Posterior cingulate gyrus (tissue), 11 donors: Measurements from ENCODE around the gene BBIP1.

Experiments
- DNase-seq, 10 donors: peaks; one replicate each; pipeline versions ENCODE4 v3.0.0 to v3.0.0-alpha.2; 2020 to 2021; ENCODE audit warnings: mixed read lengths in 3 of 10
- intact Hi-C: fragments of 100-400 bp; cut with DNase I; formaldehyde crosslinking; loops from one replicate; pipeline ENCODE4 v1.15.1; 2023

Gene BBIP1

DNA sequence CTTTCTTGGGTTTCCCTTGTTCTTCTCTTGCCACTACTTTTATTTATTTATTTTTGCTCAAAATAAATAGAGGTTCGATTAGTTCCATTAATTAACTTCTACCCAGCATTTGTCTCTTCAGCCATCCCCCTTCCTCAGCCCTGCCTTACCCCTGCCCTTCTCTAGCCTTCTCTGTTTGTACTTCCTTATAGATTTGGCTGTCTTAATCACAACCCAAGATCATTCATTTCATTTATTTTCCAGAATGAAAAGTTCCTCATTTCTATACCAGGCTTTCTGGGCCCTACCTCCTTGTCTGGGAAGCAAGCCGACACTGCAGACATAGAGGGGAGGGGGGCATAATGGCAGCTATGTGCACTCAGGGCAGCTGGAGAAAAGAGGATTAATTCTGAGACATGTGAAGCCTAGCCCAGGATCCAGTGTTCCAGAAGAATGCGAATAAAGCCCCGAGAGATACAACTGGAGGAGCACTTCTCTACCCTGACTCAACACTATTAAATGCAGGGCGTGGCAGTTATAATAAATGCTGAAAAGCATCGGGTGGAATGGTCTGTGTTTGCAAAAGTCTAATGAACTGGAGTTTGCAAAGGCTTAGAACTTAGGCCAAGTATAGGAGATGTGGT lies 53.7 kb downstream of the BBIP1 start:
- intact Hi-C loops: no loop called here
- no peak for DNase-seq

GRCh38 chr10:110864662-110865140 lies 54.3 kb downstream of the BBIP1 start:
- DNase-seq: no peak
- intact Hi-C loops: no loop called here

DNA sequence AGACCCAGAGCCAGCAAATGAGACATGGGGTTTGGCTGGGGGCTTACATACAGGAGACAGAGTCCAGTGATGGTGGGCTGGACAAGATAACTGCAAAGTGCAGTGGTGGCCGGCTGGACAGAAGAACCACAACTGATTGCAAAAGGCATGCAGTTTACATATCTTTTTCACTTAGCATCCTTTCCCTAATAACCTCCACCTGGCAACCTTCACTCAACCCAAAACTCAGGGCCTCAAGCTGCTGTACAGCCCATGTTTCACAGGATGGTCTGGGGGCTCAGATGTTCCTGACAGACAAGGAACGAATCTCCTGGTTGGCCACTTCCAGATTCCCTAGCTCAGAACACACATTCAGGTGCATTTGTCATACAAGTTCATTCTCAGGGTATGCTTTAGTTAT lies 55.0 kb downstream of the BBIP1 start:
- DNase-seq: no peak
- intact Hi-C loops: no loop called here

DNA sequence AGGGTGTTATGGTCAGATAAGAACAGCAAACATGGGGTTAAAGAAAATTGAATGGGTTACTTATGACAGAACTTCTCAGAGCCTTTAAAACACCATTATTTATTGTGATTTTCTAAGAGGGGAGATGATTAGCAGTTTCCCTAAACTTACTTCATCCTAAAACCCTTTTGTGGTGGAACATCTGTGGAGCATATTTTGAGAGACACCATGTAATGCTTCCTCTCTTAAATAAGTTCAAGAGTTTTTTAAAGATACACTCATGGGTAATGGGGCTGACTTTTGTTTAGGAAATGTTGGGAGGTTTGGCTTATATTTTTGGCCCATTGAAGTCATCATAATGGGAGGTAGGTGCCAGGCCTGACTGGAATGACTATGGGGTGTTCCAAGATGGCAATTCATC lies 55.6 kb downstream of the BBIP1 start:
- DNase-seq: no peak
- intact Hi-C loops: no loop called here

DNA sequence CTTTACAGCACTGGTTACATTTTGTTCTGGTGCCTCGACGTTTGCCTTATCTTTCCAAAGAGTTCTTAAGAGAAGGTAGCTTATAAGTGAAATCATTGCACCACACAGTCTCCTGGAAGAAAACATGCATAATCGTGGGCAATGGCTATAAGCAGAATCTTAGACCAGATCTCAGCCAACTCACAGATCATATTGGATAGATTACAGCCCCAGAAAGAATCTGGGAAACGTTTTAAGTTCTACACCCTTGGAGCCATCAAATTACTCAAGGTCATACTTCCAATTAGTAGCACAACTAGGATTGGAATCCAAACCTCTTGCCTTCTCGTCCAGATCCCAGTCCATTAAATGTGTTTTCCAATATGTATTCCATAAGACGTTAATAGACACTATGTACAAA lies 56.0 kb downstream of the BBIP1 start:
- intact Hi-C loops: no loop called here
- no peak for DNase-seq

GRCh38 chr10:110861930-110862649 lies 56.9 kb downstream of the BBIP1 start:
- no peak for DNase-seq
- intact Hi-C loops: no loop called here

- intact Hi-C loops: no loop called here
- no peak for DNase-seq
Observed at GRCh38 chr10:110861476-110861875, 57.5 kb downstream of the BBIP1 start.

DNA sequence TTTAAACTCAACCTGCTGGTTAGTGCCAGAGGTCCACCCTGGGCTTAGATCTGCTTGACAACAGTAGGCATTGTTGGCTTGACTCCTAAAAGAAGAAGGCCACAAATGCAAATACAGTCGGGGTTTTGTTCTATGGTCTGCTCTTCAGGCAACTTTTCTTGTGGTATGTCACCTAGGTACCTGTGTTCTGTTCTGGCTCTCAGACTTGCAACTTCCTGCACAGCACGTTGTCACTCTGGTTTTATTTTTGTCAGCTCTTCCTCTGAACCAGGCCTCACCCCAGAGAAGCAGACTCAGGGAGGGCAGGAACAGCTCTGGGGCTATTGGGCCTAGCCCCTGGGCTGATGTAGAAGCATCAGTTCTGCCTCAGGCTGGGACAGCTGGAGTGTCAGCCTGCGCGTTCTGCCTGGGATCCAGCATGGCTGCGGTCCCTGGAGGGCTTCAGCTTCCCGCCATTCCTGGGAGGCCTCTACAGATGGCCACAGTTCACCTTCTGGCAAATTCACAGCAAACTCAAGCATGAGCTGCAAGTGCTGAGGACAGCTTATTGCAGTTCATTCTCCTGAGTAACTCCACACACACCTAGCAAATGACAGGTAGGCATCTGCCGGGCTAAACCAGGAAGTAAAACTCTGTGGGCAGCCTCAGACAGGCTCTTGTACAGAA lies 58.3 kb downstream of the BBIP1 start:
- intact Hi-C loops: no loop called here
- DNase-seq: no peak

- DNase-seq: no peak
- intact Hi-C loops: no loop called here
Observed at GRCh38 chr10:110859973-110860376, 59.0 kb downstream of the BBIP1 start.

GRCh38 chr10:110859206-110859972 lies 59.6 kb downstream of the BBIP1 start:
- peak in 1 of 10 donors; percentile 84 for DNase-seq

DNA sequence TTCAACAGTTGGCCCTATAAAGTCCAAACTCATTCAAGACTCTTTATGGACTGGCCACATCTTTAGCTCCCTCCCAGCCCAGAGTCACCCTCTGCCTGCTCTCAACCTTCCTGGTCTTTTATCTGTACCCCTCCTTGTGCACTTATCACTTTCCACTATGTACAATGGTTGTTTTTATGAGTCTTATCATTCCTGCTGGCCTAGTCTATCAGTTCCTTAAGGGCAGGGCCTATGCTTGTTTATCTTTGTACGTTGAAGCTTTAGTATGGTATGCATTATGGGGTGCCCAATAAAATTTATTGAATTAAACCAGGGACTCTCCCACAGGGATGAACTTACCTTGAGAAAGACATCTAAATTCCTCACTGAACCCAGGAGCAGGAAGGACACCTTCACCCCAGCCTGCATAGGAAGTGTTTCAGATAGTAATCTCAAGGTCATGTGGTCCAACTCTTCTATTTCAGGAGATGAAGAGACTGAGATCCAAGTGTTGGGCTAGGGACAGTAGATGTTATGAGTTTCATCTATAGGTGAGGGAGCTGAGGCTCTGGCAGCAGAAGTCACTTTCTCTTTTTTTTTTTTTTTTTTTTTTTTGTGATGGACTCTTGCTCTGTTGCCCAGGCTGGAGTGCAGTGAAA lies 60.6 kb downstream of the BBIP1 start:
- intact Hi-C loops: no loop called here
- no peak for DNase-seq

More at GRCh38 chr10:110859206-110859972, 59.6 kb downstream of the BBIP1 start:
- intact Hi-C loops: no loop called here

DNA sequence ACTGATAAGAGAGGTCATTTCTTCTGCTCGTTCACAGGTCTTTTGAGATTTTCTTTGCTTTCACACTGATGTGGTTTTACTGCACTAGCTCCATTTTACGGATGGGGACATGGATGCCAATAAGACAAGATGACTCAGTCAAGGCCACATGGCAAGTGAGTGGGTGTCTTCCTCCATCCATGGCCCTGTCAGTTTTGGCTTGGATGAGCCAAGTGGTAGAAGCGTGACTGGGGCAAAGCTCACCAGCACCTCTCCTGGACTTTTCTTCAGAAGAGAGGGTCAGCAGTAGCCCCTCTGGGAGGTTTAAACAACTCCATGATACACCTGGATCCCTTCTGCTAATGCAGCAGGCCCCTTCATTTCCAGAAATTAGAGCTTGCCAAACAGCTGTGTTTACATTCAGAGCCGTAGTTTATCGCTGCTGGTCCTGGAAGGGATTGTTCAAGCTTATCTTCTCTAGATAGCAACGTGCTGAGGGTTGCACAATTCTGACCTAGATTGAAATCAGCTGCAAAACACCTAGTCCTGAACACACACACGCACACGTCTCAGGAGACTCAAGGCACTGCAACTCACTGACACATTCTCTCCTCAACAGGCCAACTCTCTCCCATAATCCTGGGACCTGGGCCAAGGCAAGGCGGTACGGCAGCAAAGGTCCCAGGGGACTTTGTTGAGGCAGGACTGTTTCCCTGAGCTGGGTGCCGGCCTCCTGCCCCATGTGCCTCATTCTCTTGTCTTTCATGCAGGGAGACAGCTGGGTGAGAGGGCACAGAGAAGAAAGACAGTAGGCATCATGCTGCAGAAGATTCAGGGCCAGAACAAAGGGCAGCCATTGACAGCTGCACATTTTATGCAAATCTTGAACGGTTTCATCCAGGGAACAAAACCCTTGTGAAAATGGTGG lies 61.5 kb downstream of the BBIP1 start:
- peak in 3 of 10 donors; percentile 37 to 88 (median 56) for DNase-seq
- intact Hi-C loops: no loop called here

- intact Hi-C loops: no loop called here
- DNase-seq: no peak
Observed at GRCh38 chr10:110853921-110854605, 64.9 kb downstream of the BBIP1 start.

DNA sequence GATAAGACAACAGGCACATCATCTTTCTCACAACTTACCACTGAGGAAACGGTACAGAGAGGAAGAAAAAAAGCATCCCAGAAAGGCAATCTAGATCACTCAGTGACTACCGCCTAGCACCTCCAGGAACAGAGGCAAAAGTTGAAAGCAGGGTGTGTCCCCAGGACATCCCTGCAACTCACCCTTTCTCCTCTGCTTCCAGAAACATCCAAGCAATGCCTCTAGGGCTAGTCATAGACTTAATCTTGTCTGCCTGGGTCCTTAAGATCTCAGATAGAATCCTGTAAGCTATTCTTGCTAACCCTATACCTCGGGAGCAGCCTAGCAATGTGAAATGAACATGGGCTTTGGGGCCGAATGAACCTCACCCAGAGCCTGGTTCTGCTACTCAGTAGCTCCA lies 66.0 kb downstream of the BBIP1 start:
- intact Hi-C loops: no loop called here
- no peak for DNase-seq

- no peak for DNase-seq
- intact Hi-C loops: no loop called here
Observed at GRCh38 chr10:110852255-110852896, 66.6 kb downstream of the BBIP1 start.

GRCh38 chr10:110851020-110851612 lies 67.9 kb downstream of the BBIP1 start:
- intact Hi-C loops: no loop called here
- DNase-seq: peak in 1 of 10 donors; percentile 36

GRCh38 chr10:110850099-110850498 lies 68.9 kb downstream of the BBIP1 start:
- no peak for DNase-seq
- intact Hi-C loops: no loop called here
